Stimulated activated CD4-positive, alpha-beta T cell treated with anti-CD3 and anti-CD28 coated beads, Interleukin-2, amount 100 ng/mL, for 4 hours (primary cell): Measurements from ENCODE around the gene COL6A6.
"Not testable (repeated sequence)": the region's sequence is repeated elsewhere in the genome, so short reads cannot be mapped to it uniquely, and the experiment has no call there.

Experiments used
- DNase-seq: peaks from one replicate; pipeline ENCODE4 v3.0.0-alpha.2; 2020; ENCODE audit warnings: low read depth

The COL6A6 gene

GRCh38 chr3:130529486-130530215, 12.7 kb downstream of the COL6A6 start:
- no peak for DNase-seq

- DNase-seq, result no peak
Observed at GRCh38 chr3:130533247-130533646, 16.3 kb downstream of the COL6A6 start.

- DNase-seq, result no peak
Observed at GRCh38 chr3:130537673-130538304, 20.8 kb downstream of the COL6A6 start.

GRCh38 chr3:130539005-130539404, 22.0 kb downstream of the COL6A6 start:
- DNase-seq, result no peak

- no peak for DNase-seq
Observed at GRCh38 chr3:130543322-130543721, 26.3 kb downstream of the COL6A6 start.

GRCh38 chr3:130546920-130547679, 30.1 kb downstream of the COL6A6 start:
- DNase-seq, result no peak

GRCh38 chr3:130547680-130548065, 30.7 kb downstream of the COL6A6 start:
- not testable (repeated sequence) for DNase-seq

GRCh38 chr3:130548356-130548755, 31.4 kb downstream of the COL6A6 start:
- no peak for DNase-seq

- no peak for DNase-seq
Observed at GRCh38 chr3:130557336-130558035, 40.5 kb downstream of the COL6A6 start.

- no peak for DNase-seq
Observed at GRCh38 chr3:130558366-130558765, 41.4 kb downstream of the COL6A6 start.

- DNase-seq, result no peak
Observed at GRCh38 chr3:130565224-130565623, 48.2 kb downstream of the COL6A6 start.
